ENCODE results near the gene CLEC7A. TPM values are rescaled to one million over a fixed set of nuclear protein-coding genes. Genes with fewer than 3 reads are reported as not detected.
A peak's percentile ranks its signal among the peaks of the same experiment; 100 is the strongest.

Gene CLEC7A
- total RNA-seq, 4 donors from 2014 or later: 2.9 to 83.4 (median 4.6) TPM

DNA sequence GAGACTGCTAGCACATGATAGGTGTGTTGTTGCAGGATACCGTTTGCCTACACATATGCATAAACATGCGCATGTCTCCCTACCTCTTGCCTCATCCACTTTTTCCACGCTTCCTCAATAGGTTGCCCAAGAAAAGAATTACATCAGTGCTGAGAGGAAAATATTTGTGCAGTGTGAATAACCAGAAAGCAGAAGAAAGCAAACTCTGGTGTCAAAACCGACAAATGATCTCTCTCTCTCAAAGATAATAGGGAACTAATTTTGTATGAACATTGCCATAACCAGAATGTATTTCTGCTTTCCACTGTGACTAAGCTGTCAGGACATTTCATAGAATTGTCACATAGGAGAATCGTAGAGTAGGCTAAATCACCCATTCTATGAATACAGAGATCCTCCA is 1.3 kb downstream of the CLEC7A start:
- WGBS, 2 donors (ENCODE audit: low coverage in 1 of 2): 67 to 68% methylated on average over 5 of the region's 5 CpGs

GRCh38 chr12:10126413-10126812 is 3.6 kb downstream of the CLEC7A start:
- Histone ChIP-seq H3K27ac (no peak overlapping the region), H3K36me3 (no peaks in the 10 kb centered on the region), H3K9me3 (no peaks in the 10 kb centered on the region), H3K4me3 (no peak overlapping the region), H3K4me1 (no peaks in the 10 kb centered on the region), H3K27me3 (no peaks in the 10 kb centered on the region)
- TF ChIP-seq, protein P1, sequence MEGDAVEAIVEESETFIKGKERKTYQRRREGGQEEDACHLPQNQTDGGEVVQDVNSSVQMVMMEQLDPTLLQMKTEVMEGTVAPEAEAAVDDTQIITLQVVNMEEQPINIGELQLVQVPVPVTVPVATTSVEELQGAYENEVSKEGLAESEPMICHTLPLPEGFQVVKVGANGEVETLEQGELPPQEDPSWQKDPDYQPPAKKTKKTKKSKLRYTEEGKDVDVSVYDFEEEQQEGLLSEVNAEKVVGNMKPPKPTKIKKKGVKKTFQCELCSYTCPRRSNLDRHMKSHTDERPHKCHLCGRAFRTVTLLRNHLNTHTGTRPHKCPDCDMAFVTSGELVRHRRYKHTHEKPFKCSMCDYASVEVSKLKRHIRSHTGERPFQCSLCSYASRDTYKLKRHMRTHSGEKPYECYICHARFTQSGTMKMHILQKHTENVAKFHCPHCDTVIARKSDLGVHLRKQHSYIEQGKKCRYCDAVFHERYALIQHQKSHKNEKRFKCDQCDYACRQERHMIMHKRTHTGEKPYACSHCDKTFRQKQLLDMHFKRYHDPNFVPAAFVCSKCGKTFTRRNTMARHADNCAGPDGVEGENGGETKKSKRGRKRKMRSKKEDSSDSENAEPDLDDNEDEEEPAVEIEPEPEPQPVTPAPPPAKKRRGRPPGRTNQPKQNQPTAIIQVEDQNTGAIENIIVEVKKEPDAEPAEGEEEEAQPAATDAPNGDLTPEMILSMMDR (IDR thresholded peaks at IDR 0.05): no peak
- TF ChIP-seq EP300 (IDR thresholded peaks at IDR 0.05; ENCODE audit: low read depth) (no peak), POLR2A (IDR thresholded peaks at IDR 0.05) (no peak), POLR2AphosphoS5 (IDR thresholded peaks at IDR 0.05) (no peak)
- DNase-seq: no peak
- intact Hi-C loops (cut with DNase I; ENCODE audit: low total_unique reads) (no loop called here), in situ Hi-C loops (cut with MboI; ENCODE audit: low pct_ligation_motif_present in 1 of 4, low pct_unique_long_range_greater_than_20kb in 1 of 4, low sequenced_read_pairs in 3 of 4) (loop anchor here in 1 of 4 donors (25.0 kb wide), 1 partner anchor 89 kb away; the partner anchor contains the start of gene CLEC9A)
- 62 to 83% methylated on average over 1 of the region's 1 CpG for WGBS, 2 donors (ENCODE audit: low coverage in 1 of 2)

More for the DNA sequence above, 1.3 kb downstream of the CLEC7A start:
- no peak for TF ChIP-seq EP300 (IDR thresholded peaks at IDR 0.05; ENCODE audit: low read depth)
- peak; percentile 41 for TF ChIP-seq POLR2A (IDR thresholded peaks at IDR 0.05)
- peak in 1 of 3 donors; percentile 33 for TF ChIP-seq POLR2AphosphoS5 (IDR thresholded peaks at IDR 0.05)
- H3K27me3 ChIP-seq: no peaks in the 10 kb centered on the region
- no peaks in the 10 kb centered on the region for H3K4me1 ChIP-seq
- peak overlapping the region in 1 of 4 donors; percentile 9 for H3K4me3 ChIP-seq
- DNase-seq: no peak
- H3K36me3 ChIP-seq: no peaks in the 10 kb centered on the region
- intact Hi-C loops (cut with DNase I; ENCODE audit: low total_unique reads) (no loop called here), in situ Hi-C loops (cut with MboI; ENCODE audit: low pct_ligation_motif_present in 1 of 4, low pct_unique_long_range_greater_than_20kb in 1 of 4, low sequenced_read_pairs in 3 of 4) (loop anchor here in 1 of 4 donors (25.0 kb wide), 1 partner anchor 91 kb away; the partner anchor contains the start of gene CLEC9A)
- peak overlapping the region in 2 of 4 donors; percentile 42 to 65 for H3K27ac ChIP-seq
- no peaks in the 10 kb centered on the region for H3K9me3 ChIP-seq

DNA sequence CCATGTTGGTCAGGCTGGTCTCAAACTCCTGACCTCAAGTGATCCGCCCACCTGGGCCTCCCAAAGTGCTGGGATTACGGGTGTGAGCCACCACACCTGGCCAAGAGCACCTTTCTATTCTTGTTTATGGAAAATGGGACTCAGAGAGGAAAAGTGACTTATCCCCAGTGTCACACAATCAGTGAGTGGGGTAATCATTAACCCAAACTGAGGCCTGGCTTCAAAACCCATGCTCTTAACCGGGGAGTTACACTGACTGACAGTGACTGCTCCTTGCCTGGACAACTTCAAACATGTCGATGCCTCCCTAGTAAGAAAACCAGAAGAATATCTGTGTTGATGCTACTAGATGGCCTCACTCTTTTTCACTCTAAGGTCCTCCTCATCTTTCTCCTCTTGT is 7.3 kb downstream of the CLEC7A start:
- in situ Hi-C loops (cut with MboI; ENCODE audit: low pct_ligation_motif_present in 1 of 4, low pct_unique_long_range_greater_than_20kb in 1 of 4, low sequenced_read_pairs in 3 of 4) (no loop called here), intact Hi-C loops (cut with DNase I; ENCODE audit: low total_unique reads) (no loop called here)
- TF ChIP-seq, protein P1 (IDR thresholded peaks at IDR 0.05): no peak
- TF ChIP-seq POLR2A (IDR thresholded peaks at IDR 0.05) (no peak), EP300 (IDR thresholded peaks at IDR 0.05; ENCODE audit: low read depth) (no peak), POLR2AphosphoS5 (IDR thresholded peaks at IDR 0.05) (no peak)
- Histone ChIP-seq H3K27ac (no peak overlapping the region), H3K4me1 (no peaks in the 10 kb centered on the region), H3K4me3 (no peak overlapping the region), H3K27me3 (no peaks in the 10 kb centered on the region), H3K9me3 (no peaks in the 10 kb centered on the region), H3K36me3 (no peaks in the 10 kb centered on the region)
- no peak for DNase-seq
- WGBS, 2 donors (ENCODE audit: low coverage in 1 of 2): 67% methylated on average over 4 of the region's 4 CpGs; no CpG with 5 or more reads in 1 of the 2 donors

DNA sequence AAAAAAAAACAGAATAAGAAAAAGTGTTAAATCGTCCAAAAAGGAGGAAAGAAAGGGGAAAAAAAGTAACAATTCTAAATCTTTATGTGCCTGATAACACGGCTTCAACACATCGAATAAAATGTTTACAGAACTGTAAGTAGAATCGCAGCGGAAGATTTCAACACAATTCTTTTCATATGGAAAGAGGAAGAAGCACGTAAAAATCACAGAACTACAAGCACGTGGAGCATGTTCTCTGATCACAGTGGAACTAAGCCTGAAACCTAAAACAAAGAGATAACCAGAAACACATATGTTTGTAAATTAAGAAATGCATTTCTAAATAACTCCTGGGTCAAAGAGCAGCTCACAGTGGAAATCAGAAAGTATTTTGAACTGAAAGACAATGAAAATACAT is 8.7 kb downstream of the CLEC7A start:
- H3K27ac ChIP-seq: peak overlapping the region in 1 of 4 donors; percentile 19
- 60 to 75% methylated on average over 7 of the region's 7 CpGs for WGBS, 2 donors (ENCODE audit: low coverage in 1 of 2)
- in situ Hi-C loops (cut with MboI; ENCODE audit: low pct_ligation_motif_present in 1 of 4, low pct_unique_long_range_greater_than_20kb in 1 of 4, low sequenced_read_pairs in 3 of 4): no loop called here

More for the DNA sequence above, 8.7 kb downstream of the CLEC7A start:
- Histone ChIP-seq H3K36me3 (no peaks in the 10 kb centered on the region), H3K4me3 (no peak overlapping the region), H3K9me3 (no peaks in the 10 kb centered on the region), H3K4me1 (no peaks in the 10 kb centered on the region), H3K27me3 (no peaks in the 10 kb centered on the region)
- intact Hi-C loops (cut with DNase I; ENCODE audit: low total_unique reads): no loop called here
- DNase-seq: no peak
- TF ChIP-seq, protein P1 (IDR thresholded peaks at IDR 0.05): no peak
- TF ChIP-seq EP300 (IDR thresholded peaks at IDR 0.05; ENCODE audit: low read depth) (no peak), POLR2A (IDR thresholded peaks at IDR 0.05) (no peak), POLR2AphosphoS5 (IDR thresholded peaks at IDR 0.05) (no peak)
